NAMALWA (cell line): ENCODE measurements around the gene PWP2.
"Not testable (repeated sequence)": the region's sequence is repeated elsewhere in the genome, so short reads cannot be mapped to it uniquely, and the experiment has no call there.

ENCODE experiments used
- DNase-seq: peaks from one replicate; pipeline ENCODE4 v3.0.0-alpha.2; 2015; ENCODE audit warnings: low spot score

Gene PWP2

GRCh38 chr21:44107026-44107501 lies at the start of gene PWP2:
PWP2 (plus strand) TSS chr21:44107399; CDS start chr21:44107417, 18 bp downstream.
- DNase-seq = not testable (repeated sequence)

GRCh38 chr21:44057960-44058651 lies 49.1 kb upstream of the PWP2 start:
- DNase-seq = no peak

GRCh38 chr21:44058652-44058964 lies 48.6 kb upstream of the PWP2 start:
- no peak for DNase-seq

- DNase-seq = no peak
These were observed 48.2 kb upstream of the PWP2 start for GRCh38 chr21:44058981-44059380.

DNA sequence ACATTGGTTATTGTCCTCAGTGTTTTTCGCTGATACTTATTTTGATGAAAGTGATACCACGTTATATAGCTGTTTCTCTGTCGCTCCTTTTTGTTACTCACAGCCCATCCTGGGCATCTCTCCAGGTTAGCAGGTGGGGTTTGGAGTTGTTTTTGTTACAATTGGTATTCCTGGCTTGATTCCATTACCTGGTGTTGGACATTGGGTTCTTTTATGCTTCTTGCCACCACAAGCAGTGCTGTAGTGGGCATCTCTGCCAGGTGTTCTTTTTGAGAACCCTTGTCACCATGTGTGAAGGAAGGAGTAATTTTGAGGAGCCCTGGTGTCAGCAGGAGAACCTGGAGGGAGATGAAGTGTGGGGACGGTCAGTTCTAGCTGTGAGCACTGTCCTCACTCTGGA lies 47.5 kb upstream of the PWP2 start:
- no peak for DNase-seq

DNA sequence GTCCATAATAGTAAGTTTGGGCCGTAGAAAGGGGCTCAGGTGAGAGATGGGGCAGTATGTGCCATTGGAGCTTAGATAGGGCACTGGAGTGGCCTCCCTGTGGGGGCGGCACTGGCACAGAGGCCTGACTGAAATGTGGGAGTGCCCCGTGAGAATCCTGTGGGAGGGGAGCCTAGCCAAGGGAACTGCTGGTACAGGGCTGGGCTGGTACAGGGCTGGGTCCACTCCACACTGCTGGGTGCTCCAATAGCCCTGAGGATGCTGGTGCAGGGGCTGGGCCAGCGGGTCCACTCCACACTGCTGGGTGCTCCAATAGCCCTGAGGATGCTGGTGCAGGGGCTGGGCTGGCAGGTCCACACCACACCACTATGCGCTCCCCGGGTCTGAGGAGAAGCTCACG lies 44.8 kb upstream of the PWP2 start:
- DNase-seq = no peak

DNA sequence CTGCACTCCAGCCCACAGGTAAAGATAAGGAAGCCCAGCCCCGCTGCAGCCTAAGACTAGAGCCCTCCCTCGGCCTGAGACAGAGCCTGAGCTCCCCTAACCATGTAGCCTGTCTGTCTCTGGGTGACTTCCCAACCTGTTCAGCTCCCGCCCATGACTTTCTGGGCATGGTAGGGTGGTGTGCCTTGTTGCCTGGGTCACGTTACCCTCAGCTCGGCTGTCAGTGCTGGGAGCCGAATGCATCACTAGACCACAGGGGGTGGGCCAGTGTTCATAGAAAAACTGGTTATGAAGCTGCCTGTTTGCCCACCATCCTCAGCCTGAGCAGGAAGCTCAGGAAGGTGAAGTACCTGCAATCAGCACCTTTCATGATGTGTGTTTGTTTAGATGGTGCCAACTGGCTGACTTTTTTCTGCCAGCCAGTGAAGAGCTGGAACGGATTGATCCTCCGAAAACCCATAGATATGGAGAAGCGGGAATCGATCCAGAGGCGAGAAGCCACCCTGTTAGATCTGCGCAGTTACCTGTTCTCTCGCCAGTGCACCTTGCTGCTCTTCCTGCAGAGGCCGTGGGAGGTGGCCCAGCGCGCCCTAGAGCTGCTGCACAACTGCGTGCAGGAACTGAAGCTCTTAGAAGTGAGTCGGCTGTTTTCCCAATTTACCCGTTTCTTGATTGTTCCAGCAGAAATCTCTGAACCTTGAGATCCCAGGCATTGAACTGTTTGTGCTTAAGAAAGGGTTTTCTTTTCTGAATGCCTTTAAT lies 43.9 kb upstream of the PWP2 start:
- DNase-seq = no peak

- DNase-seq = no peak
These were observed 42.3 kb upstream of the PWP2 start for GRCh38 chr21:44064852-44065403.

DNA sequence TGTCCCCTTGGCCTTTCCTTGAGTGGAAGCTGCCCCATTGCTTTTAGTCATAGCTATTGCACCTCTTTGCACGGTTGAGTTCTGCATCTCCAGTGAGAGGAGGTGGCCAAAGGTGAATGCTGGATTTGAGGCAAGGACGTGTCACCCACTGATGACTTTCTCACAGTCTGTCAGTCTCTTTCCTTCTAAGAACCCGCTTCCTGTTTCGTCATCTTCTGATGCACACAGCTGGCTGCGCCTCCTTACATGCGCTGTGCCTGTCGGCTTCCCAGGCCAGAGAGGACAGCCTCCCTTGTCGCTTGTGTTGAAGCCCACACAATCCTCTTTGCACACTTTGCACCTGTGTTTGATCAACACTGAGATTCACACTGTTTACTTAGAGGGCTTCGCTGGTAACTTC lies 41.8 kb upstream of the PWP2 start:
- DNase-seq = peak; percentile 38

- DNase-seq = no peak
These were observed 41.1 kb upstream of the PWP2 start for GRCh38 chr21:44066116-44066515.

GRCh38 chr21:44067011-44067839 lies 40.0 kb upstream of the PWP2 start:
- no peak for DNase-seq

GRCh38 chr21:44070391-44070790 lies 36.8 kb upstream of the PWP2 start:
- no peak for DNase-seq

- DNase-seq = no peak
These were observed 35.7 kb upstream of the PWP2 start for GRCh38 chr21:44071359-44072104.

GRCh38 chr21:44072111-44072510 lies 35.1 kb upstream of the PWP2 start:
- DNase-seq = no peak

DNA sequence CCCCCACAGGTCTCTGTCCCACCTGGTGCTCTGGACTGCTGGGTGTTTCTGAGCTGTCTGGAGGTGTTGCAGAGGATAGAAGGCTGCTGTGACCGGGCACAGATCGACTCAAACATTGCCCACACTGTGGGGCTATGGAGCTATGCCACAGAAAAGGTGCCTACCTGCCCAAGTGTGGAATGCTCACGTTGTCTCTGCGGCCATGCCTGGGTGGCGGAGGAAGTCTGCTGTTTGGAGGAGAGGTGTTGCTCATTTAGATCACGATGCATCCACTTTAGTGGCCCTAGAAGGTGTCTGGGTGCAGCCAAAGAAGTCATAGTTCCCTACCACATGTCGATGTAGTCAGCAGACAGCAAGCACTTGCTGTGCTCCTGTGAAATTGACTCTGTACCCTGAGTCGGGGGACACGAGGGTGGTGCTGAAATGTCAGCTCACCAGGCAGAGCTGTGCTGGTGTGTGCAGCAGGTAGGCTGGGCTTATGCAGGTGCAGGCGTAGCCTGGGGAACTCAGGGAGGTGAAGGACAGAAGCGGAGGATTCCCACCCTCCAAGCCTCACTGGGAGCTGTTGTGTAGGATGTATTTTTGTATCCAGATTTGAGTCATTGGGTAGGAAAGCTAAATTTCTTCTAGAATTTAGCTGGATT lies 32.8 kb upstream of the PWP2 start:
- no peak for DNase-seq

DNA sequence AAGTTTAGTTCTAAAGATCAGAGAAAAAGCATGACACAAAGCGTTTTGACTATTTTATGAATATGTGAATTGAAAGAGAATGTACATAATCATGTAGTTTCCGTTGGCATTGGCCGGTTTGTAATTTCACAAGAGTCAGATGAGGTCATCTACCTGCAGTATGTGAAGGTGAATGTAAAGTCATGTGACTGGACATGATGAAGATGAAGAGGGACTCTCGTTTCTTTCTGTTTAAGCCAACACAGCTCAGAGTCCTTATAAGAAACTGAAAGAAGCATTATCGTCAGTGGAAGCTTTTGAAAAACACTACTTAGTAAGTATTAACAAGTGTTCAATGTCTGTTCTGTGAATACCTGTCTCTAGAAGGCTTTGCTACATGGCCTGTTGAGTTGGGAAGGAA lies 30.9 kb upstream of the PWP2 start:
- no peak for DNase-seq

GRCh38 chr21:44078411-44078981 lies 28.7 kb upstream of the PWP2 start:
- DNase-seq = no peak

DNA sequence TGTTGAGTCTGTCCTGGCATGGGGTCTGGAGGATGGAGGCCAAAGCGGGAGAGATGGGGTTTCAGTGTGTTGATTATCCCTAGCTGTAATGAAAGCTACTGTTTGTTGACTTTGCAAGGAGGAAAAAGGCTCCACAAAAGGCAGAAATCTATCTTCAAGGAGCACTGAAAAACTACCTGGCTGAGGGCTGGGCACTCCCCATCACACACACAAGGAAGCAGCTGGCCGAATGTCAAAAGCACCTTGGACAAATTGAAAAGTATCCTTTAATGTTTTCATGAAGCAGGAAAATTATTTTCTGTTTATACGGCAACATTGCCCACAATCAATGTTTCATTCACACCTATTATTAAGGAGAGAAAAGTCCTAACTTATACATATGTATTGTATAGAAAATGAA lies 27.8 kb upstream of the PWP2 start:
- DNase-seq = no peak

DNA sequence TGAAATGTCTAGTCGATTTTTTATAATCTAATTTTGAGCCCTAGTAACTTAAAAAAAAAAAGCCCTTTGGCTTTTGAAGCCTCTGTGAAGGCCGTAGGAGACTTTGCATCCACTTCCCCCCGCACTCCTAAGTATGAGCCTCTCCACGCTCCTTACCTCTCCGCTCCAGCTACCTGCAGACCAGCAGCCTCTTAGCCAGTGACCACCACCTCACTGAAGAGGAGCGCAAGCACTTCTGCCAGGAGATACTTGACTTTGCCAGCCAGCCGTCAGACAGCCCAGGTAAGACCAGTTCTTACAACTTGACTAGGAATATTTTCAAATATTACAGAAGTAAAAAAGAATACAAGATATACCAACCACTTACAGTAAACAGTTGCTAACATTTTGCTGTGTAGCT lies 27.4 kb upstream of the PWP2 start:
- DNase-seq = no peak

DNA sequence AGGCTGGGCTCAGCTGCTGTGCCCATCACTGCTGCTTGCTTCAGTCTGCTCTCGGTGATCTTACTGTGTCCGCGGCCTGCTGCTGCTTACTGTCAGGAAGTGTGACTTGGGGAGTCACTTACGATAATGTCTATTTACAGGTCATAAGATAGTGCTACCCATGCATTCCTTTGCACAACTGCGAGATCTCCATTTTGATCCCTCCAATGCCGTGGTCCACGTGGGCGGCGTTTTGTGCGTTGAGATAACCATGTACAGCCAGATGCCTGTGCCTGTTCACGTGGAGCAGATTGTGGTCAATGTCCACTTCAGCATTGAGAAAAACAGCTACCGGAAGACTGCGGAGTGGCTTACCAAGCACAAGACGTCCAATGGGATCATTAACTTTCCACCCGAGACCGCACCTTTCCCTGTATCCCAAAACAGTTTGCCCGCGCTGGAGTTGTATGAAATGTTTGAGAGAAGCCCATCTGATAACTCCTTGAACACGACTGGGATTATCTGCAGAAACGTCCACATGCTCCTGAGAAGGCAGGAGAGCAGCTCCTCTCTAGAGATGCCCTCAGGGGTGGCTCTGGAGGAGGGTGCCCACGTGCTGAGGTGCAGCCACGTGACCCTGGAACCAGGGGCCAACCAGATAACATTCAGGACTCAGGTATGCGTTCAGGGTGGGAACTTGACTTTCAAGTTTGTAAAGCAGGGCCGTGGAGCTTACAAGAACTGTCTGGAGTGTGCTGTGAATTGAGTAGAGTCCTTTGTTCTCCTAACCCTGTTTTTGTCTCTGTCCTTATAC lies 24.4 kb upstream of the PWP2 start:
- no peak for DNase-seq
